GM18867 (cell line): ENCODE results near the gene KRTAP10-6.
"Not testable (repeated sequence)": the region's sequence is repeated elsewhere in the genome, so short reads cannot be mapped to it uniquely, and the experiment has no call there.

Experiments
- ATAC-seq: cut with Tn5 transposase; IDR thresholded peaks from one replicate; pipeline ENCODE4 v1.9.1; 2021; ENCODE audit warnings: mild to moderate bottlenecking, moderate library complexity; ENCODE audit not compliant: unreplicated experiment

KRTAP10-6 gene

GRCh38 chr21:44599264-44600029 lies 7.1 kb upstream of the KRTAP10-6 start:
- ATAC-seq: no peak

GRCh38 chr21:44598061-44598460 lies 5.8 kb upstream of the KRTAP10-6 start:
- no peak for ATAC-seq

- no peak for ATAC-seq
These were observed 3.9 kb upstream of the KRTAP10-6 start for GRCh38 chr21:44596068-44596725.

DNA sequence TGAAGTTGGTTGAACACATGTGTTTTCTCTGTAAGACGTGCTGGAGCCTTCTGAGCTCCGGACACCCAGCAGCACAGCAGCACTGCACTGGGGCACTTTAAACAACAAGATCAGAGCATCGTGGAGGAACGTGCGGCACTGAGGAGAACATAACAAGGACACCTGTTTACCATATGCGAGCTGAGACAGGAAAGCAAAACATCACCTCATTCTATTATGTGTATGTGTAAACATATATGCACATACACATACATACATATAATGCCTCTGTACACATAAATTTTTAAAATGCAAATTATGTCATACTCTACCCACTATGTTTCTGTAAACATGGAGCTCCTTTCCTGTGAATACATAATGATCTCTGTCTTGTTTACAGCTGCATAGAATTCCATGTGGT lies 3.2 kb upstream of the KRTAP10-6 start:
- no peak for ATAC-seq

DNA sequence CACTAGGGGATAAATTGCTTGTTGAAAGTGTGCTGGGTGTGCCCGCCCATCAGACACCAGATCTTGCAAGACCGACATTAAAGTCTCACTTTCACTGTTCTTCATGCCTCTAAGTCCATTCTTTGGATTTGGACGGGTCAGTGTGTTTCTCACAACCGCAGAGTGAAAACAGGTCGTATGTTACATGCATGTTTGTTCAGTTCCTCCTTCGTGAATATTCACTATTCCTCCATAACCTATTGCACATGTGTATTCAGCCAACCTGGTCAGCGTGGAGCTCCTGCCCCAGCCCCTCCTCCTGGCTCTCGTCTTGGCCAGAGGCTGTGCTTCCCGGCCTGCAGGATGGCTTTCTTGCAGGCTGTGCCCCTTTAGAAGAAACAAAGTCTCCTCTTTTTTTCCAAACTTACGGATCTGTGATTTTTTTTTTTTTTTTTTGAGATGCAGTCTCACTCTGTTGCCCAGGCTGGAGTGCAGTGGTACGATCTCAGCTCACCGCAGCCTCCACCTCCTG lies 2.2 kb upstream of the KRTAP10-6 start:
- ATAC-seq: no peak

GRCh38 chr21:44593598-44594405 lies 1.5 kb upstream of the KRTAP10-6 start:
- no peak for ATAC-seq

GRCh38 chr21:44591801-44592130 lies 539 bp downstream of the KRTAP10-6 start:
- ATAC-seq: not testable (repeated sequence)

DNA sequence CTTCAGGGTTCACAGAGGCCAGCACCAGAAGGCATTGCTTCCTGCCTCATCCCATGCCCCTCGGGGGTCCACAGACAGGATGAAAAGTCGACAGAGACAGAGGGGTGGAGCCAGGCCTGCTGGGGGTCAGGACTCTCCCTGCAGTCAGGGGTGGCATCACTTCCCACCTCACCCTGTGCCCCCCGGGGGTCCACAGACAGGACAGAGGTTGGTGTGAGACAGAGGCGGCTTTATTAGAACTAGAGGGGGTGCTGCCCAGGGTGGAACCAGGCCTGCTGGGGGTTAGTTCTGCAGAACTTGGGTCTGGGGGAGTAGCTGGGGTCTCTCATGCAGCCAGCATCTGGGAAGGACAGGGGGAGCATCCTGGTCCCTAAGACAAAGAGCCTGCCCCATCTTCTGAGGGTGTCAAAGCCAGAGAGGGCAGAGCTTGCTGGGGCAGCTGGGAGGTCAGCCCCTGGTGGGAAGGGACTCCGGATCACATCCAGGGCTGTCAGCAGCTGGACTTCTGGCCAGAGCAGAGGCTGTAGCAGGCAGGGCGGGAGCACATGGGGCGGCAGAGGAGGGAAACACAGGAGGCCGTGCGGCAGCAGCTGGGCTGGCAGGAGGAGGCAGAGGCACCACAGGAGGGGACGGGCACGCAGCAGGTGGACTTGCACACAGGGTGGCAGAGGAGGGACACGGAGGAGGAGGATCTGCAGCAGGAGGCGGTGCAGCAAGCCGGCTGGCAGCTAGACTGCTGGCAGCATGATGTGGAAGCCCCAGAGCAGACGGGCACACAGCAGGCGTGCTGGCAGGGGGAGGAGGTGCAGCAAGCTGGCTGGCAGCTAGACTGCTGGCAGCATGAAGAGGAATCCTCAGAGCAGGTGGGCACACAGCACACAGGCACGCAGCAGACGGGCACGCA lies 1.2 kb downstream of the KRTAP10-6 start:
- not testable (repeated sequence) for ATAC-seq

GRCh38 chr21:44590311-44590721 lies 2.0 kb downstream of the KRTAP10-6 start:
- ATAC-seq: no peak

- no peak for ATAC-seq
These were observed 2.6 kb downstream of the KRTAP10-6 start for GRCh38 chr21:44589586-44590305.

DNA sequence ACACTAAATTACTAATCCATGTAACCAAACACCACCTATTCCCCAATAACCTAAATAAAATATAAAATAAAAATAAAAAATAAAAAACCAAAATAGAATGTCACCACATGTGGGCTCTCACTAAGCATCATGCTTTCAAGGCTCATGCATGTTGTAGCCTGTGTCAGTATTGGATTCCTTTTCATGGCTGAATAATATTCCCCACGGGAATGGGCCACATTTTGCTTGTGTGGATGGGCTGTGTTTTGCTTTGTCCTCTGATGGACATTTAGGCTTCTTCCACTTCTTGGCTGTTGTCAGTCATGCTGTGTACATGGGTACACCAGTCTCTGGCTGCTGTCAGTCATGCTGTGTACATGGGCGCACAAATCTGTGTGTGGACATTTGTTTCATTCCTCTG lies 3.2 kb downstream of the KRTAP10-6 start:
- ATAC-seq: no peak

DNA sequence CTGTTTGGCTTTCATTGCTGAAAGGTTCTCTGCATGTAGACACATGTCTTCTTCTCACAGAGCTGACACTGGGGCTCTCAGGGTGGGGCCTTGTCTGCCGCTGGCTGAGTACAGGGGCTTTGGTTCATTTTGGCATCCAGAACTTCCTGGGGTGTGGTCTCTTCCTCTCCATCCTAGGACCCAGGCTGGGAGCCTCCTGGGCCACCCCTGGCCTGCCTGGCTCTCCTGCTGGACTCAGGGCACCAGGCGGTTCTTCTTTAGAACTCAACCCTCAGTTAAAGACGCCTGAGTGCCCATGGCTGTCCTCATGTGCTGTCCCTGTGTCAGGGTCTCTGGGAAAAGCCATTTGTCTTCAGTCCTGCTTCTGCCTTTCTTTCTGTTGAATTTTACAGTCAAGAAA lies 6.4 kb downstream of the KRTAP10-6 start:
- no peak for ATAC-seq

DNA sequence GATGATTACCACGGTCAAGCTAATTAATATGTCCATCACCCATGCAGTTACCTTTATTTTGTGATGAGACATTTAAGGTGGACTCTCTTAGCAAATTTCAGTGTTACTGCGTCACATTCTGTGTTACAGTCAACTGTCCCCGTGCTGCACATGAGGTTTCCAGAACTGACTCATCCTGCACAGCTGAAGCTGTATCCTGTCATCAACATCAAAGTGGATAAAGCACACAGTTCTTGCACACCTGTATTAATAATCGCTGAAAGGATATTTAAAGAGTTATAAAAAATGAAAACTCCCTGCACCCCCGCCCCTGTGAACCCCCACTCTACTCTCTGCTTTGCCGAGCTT lies 8.5 kb downstream of the KRTAP10-6 start:
- ATAC-seq: no peak

DNA sequence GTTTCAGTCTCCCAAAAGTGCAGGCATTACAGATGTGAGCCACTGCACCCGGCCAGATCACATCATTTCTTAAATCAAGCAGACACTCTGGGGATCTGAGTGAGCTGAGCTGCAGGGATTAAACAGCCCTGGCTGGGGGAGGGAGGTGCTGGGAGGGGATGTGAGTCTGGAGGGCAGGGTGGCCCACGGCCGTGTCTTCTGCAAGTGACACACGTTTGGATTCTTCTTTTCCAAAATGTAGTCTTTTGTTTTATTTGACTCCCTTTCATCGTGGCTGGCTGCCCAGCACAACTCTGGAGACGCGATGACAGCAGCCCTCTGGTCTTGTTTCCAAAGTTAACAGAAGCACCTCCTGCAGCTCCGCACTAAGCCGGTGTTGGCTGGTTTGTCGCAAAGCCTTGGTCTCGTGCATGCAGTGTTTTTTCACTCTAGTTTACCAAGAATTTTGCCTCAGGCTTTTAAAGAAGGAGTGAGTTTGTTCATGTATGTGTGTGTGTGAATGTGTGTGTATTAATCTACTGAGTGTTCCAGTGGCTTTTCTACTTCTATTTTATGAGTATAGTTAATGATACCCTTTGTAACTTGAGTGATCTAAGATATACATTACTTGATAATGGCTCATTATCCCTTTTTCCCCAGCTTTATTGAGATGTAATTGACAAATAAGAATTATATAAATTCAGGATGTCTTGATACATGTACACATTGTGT lies 9.1 kb downstream of the KRTAP10-6 start:
- ATAC-seq: no peak

- no peak for ATAC-seq
These were observed 10.2 kb downstream of the KRTAP10-6 start for GRCh38 chr21:44582055-44582454.

DNA sequence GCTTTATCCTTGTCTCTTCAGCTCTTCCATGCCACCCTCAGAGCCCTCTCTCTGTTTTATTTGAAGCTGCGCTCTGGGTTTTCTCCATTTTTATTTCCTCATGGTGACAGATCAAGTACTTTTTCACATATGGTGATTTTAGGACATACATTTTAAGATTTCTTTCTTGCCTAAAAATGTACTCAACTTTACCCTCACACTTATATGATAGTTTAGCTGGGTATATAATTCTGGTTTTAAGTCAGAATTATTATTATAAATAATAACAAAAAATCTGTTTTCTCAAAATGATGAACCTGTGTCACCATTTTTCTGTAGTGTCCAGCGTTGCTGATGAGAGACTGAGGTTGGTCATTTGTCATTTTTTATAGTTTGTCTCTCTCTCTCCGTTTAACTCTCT lies 11.1 kb downstream of the KRTAP10-6 start:
- ATAC-seq: no peak

- not testable (repeated sequence) for ATAC-seq
These were observed 12.0 kb downstream of the KRTAP10-6 start, which contains the start of gene KRTAP10-5 for GRCh38 chr21:44580231-44580821. Gene KRTAP10-5, minus strand, starts transcription at chr21:44580604. Its CDS starts 26 bp downstream, at chr21:44580578.

GRCh38 chr21:44579833-44580144 lies 12.5 kb downstream of the KRTAP10-6 start:
- ATAC-seq: no peak
